ENCODE results near the gene FBXO38. TPM values are rescaled to one million over a fixed set of nuclear protein-coding genes. Genes with fewer than 3 reads are reported as not detected.

FBXO38 gene
- total RNA-seq, 1 donor from 2014 or later, result 64.6 TPM

DNA sequence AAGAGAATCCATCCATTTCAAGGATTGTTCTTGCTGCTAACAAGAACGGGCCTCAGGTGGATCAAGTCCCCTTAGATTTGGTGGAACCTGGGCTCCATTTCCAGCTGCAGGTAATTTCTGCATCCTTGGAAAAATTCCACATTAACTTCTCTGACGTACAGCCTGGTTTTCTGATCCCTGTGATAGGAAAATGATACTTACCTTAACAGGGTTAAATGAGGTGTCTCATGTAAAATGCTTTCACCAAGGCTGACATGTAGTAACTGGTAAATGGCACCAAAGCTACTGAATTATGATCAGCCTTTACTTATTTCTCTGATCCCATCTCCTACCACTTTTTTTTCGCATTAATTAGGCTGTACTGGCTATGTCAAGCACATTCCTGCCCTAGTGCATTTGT, 93.7 kb downstream of the FBXO38 start:
- H3K4me1 ChIP-seq, result peaks cover 7% of the 10 kb centered on the region
- no peaks in the 10 kb centered on the region for H3K27me3 ChIP-seq
- no peak overlapping the region for H2AFZ ChIP-seq (replicated peaks)
- Mint-ChIP-seq H3K4me1 (peaks cover 18% of the 10 kb centered on the region), H3K27ac (no peak overlapping the region), H3K36me3 (no peaks in the 10 kb centered on the region), H3K4me3 (no peak overlapping the region), H3K27me3 (ENCODE audit: insufficient read depth, low read depth) (peaks cover 3% of the 10 kb centered on the region), H3K9me3 (peaks cover 2% of the 10 kb centered on the region)
- TF ChIP-seq EZH2 (IDR thresholded peaks at IDR 0.05), result no peak
- TF ChIP-seq, protein P1, sequence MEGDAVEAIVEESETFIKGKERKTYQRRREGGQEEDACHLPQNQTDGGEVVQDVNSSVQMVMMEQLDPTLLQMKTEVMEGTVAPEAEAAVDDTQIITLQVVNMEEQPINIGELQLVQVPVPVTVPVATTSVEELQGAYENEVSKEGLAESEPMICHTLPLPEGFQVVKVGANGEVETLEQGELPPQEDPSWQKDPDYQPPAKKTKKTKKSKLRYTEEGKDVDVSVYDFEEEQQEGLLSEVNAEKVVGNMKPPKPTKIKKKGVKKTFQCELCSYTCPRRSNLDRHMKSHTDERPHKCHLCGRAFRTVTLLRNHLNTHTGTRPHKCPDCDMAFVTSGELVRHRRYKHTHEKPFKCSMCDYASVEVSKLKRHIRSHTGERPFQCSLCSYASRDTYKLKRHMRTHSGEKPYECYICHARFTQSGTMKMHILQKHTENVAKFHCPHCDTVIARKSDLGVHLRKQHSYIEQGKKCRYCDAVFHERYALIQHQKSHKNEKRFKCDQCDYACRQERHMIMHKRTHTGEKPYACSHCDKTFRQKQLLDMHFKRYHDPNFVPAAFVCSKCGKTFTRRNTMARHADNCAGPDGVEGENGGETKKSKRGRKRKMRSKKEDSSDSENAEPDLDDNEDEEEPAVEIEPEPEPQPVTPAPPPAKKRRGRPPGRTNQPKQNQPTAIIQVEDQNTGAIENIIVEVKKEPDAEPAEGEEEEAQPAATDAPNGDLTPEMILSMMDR (IDR thresholded peaks at IDR 0.05), result no peak
- TF ChIP-seq EZH2phosphoT487 (IDR thresholded peaks at IDR 0.05), result no peak
- no peaks in the 10 kb centered on the region for H3F3A ChIP-seq (ENCODE audit: low read depth)
- DNase-seq (ENCODE audit: low spot score), result no peak
- H3K4me2 ChIP-seq, result no peak overlapping the region
- H3K36me3 ChIP-seq, result no peaks in the 10 kb centered on the region
- H3K27ac ChIP-seq, result no peak overlapping the region
- no peaks in the 10 kb centered on the region for H3K9me3 ChIP-seq (ENCODE audit: low read depth)
- no peak overlapping the region for H3K9ac ChIP-seq
- H4K20me1 ChIP-seq (ENCODE audit: low read depth), result no peaks in the 10 kb centered on the region
- H3K4me3 ChIP-seq, result no peak overlapping the region
- H3K79me2 ChIP-seq (ENCODE audit: low read depth), result no peaks in the 10 kb centered on the region

DNA sequence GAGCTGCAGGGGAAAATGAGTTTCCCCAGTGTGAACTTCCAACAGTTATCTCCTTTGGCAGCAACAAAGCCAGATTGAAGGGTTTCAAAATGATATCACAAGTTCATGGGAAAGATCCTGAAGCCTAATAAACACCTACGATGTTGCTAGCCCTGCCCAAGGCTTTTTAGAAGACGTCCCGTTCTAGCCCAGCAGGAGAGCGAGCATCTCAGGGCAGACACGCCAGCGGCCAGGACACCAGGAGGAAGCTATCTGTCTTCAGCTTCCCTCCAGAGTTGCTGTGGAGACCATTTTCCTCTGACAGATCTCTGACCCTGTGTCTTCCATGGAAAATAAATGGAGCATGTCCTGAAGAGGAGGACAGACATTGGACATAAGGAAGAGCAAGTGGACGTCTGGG, 98.4 kb downstream of the FBXO38 start:
- H3K27me3 Mint-ChIP-seq (ENCODE audit: insufficient read depth, low read depth), result peaks cover 7% of the 10 kb centered on the region
- Histone ChIP-seq H3K9me3 (ENCODE audit: low read depth) (no peaks in the 10 kb centered on the region), H4K20me1 (ENCODE audit: low read depth) (no peaks in the 10 kb centered on the region), H3K27ac (no peak overlapping the region), H3K4me3 (no peak overlapping the region), H3K36me3 (no peaks in the 10 kb centered on the region), H3K4me2 (peak overlapping the region; percentile 9), H3K79me2 (ENCODE audit: low read depth) (no peaks in the 10 kb centered on the region), H3K9ac (no peak overlapping the region), H3K27me3 (peaks cover 42% of the 10 kb centered on the region), H2AFZ (replicated peaks) (peak overlapping the region; percentile 40), H3K4me1 (peaks cover 7% of the 10 kb centered on the region), H3F3A (ENCODE audit: low read depth) (no peaks in the 10 kb centered on the region)
- peak overlapping the region; percentile 31 for H3K27ac Mint-ChIP-seq
- no peak overlapping the region for H3K4me3 Mint-ChIP-seq
- peaks cover 22% of the 10 kb centered on the region for H3K4me1 Mint-ChIP-seq
- TF ChIP-seq EZH2phosphoT487 (IDR thresholded peaks at IDR 0.05) (no peak), EZH2 (IDR thresholded peaks at IDR 0.05) (no peak)
- TF ChIP-seq, protein P1 (IDR thresholded peaks at IDR 0.05), result no peak
- no peak for DNase-seq (ENCODE audit: low spot score)
- peaks cover 5% of the 10 kb centered on the region for H3K9me3 Mint-ChIP-seq
- H3K36me3 Mint-ChIP-seq, result no peaks in the 10 kb centered on the region

DNA sequence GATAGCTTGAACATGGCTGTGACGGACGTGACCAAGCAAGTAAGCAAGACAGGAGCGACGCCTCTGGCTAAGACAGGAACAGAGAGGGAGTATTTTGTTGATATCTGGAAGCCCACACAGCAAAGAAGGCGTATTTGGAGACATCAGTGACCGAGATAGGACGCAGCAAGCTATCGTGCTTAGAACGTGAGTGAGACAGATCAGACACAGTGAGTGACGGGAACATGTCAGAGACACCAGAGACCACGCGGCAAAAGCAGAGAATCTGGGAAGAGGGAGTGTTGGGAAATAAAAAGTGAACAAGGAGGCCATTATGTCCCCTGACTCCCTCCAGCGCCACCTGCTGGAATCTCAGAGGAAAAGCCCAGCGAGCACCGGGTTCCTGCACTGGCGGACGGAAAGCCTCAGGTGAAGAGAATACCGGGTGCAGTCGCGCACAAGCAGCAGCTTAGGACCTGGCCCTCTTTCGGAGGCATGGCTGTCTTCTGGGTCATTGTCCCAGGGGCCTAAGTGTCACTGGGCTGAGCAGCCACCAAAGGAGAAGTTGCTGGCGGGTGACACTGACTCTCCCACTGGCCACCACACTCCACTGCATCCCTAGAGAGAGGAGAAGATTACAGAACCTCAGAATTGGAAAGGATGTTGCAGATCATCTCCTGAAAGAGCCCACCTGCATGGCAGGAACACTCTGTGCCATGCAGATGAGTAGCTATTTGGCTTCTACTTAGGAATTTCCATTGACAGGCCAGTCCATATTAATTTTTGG, 99.1 kb downstream of the FBXO38 start:
- H3K9me3 ChIP-seq (ENCODE audit: low read depth), result no peaks in the 10 kb centered on the region
- H4K20me1 ChIP-seq (ENCODE audit: low read depth), result no peaks in the 10 kb centered on the region
- no peaks in the 10 kb centered on the region for H3F3A ChIP-seq (ENCODE audit: low read depth)
- H3K4me1 Mint-ChIP-seq, result peaks cover 22% of the 10 kb centered on the region
- H3K9me3 Mint-ChIP-seq, result peaks cover 5% of the 10 kb centered on the region
- H3K4me2 ChIP-seq, result no peak overlapping the region
- H3K27me3 ChIP-seq, result peaks cover 49% of the 10 kb centered on the region
- TF ChIP-seq, protein P1 (IDR thresholded peaks at IDR 0.05), result peak; percentile 75
- TF ChIP-seq EZH2 (IDR thresholded peaks at IDR 0.05), result no peak
- H3K36me3 Mint-ChIP-seq, result no peaks in the 10 kb centered on the region
- H3K4me1 ChIP-seq, result peaks cover 7% of the 10 kb centered on the region
- peak; percentile 75 for DNase-seq (ENCODE audit: low spot score)
- no peak overlapping the region for H3K27ac ChIP-seq
- no peak overlapping the region for H3K4me3 ChIP-seq
- no peak overlapping the region for H3K4me3 Mint-ChIP-seq
- no peak overlapping the region for H3K27ac Mint-ChIP-seq
- H3K27me3 Mint-ChIP-seq (ENCODE audit: insufficient read depth, low read depth), result peaks cover 7% of the 10 kb centered on the region
- H3K36me3 ChIP-seq, result no peaks in the 10 kb centered on the region
- H3K9ac ChIP-seq, result no peak overlapping the region
- H3K79me2 ChIP-seq (ENCODE audit: low read depth), result no peaks in the 10 kb centered on the region
- peak overlapping the region; percentile 40 for H2AFZ ChIP-seq (replicated peaks)
